Fibroblast of the aortic adventitia (primary cell): Measurements from ENCODE around the gene TMEM218. TPM values are rescaled to one million over a fixed set of nuclear protein-coding genes. Genes with fewer than 3 reads are reported as not detected.
A peak's percentile ranks its signal among the peaks of the same experiment; 100 is the strongest.

Source experiments
- DNase-seq: peaks from one replicate; pipeline ENCODE4 v3.0.0-alpha.2; 2010; ENCODE audit warnings: low read depth
- H3K4me3 ChIP-seq: 2 replicates; pipeline ENCODE4 v1.5.1; 2011; ENCODE audit warnings: low read depth, mild to moderate bottlenecking, control low read depth, low read length, moderate library complexity
- total RNA-seq: library from RNA; depleted of rRNA; stranded (reverse); fragments of >200 nt; gene quantifications from 2 replicates; pipeline ENCODE4 v1.2.3, GENCODE V29; 2012; ENCODE audit warnings: low replicate concordance
- TF ChIP-seq, protein P1 (sequence below): IDR thresholded peaks from 2 replicates; pipeline ENCODE4 v1.5.1; 2011; ENCODE audit warnings: mild to moderate bottlenecking, low read length, control low read depth, inconsistent platforms; ENCODE audit not compliant: insufficient read depth

Gene TMEM218
- total RNA-seq, 1 donor = 35.1 TPM

DNA sequence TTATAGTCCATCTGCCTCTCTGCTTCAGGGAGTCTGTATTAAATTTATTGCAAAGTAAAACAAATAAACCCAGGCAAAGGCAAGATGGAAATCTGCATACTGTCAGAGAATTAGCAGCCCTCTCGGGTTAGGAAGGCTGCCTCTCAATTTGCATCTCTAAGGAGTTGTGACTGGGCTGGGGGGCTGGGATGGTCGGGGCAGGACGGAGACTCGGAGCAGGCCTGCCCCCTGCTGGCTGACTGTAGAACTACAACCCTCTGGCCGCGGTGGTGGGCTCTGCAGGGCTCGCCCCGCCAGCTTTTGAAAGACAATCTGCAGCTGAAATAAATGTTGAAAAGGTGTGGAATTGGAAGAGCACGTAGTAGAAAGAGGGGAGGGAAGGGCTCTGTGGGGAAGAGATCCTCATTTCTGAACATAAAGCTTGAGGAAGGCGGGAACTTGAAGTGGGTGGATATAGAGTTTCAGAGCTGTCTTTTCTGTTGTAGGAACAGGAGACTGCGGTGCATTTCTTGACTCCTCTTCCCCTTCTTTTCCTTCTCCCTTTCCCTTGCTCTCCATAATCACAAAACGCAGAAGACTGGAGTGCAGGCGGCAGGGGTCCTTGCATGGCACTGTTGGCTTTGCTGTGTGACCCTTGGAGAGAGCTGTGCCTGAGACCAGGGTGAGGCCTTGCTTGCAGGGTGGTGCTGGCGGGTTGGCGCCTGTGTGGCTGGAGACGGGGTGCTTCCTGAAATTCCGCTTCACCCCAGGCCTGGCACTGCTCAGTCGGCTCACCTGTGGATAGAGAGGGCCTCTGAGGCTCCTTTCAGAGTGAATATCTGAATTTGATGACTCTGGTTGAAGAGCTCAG is 30.5 kb upstream of the TMEM218 start:
- TF ChIP-seq, protein P1, sequence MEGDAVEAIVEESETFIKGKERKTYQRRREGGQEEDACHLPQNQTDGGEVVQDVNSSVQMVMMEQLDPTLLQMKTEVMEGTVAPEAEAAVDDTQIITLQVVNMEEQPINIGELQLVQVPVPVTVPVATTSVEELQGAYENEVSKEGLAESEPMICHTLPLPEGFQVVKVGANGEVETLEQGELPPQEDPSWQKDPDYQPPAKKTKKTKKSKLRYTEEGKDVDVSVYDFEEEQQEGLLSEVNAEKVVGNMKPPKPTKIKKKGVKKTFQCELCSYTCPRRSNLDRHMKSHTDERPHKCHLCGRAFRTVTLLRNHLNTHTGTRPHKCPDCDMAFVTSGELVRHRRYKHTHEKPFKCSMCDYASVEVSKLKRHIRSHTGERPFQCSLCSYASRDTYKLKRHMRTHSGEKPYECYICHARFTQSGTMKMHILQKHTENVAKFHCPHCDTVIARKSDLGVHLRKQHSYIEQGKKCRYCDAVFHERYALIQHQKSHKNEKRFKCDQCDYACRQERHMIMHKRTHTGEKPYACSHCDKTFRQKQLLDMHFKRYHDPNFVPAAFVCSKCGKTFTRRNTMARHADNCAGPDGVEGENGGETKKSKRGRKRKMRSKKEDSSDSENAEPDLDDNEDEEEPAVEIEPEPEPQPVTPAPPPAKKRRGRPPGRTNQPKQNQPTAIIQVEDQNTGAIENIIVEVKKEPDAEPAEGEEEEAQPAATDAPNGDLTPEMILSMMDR = peak; percentile 93
- DNase-seq = peak; percentile 36
- H3K4me3 ChIP-seq = no peak overlapping the region

DNA sequence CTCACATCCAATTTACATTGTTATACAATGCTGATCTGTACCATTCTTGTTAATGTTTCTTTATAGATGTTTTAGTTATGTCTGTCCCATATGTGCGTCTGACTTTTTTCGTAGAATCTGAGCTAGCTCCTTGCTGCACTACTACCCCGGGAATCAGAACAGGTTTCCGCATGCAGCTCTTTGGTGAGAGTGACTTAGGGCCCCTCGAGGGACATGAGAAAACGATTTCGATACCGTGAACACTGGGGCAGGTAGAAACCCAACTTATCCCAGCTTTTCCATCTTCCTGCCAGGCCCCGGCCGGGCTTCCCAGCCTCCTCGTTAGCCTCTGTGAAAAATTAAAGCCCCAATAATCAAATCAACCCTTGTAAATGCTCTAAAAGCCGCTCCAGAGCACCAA is 29.8 kb upstream of the TMEM218 start:
- TF ChIP-seq, protein P1 = no peak
- DNase-seq = no peak
- H3K4me3 ChIP-seq = no peak overlapping the region

DNA sequence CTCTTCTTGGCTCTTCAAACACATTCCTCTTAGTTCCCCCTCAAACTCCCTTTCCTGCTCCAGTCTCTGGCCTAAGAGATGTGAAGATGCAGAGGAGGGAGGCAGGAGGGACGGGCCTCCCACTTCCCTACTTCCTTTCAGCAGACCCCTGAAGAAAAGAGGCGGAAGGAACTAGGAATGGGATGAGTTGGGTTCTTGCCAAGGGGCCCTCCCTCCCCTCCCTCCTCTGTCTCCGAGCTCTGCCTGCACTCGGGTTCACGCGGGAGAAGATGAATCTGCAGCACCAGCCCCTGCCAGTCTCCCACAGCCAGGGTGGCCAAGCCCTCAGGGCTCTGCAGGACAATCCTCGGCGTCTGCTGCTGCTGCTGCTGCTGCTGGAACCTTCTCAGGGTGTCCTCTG is 28.8 kb upstream of the TMEM218 start:
- TF ChIP-seq, protein P1 = no peak
- DNase-seq = no peak
- H3K4me3 ChIP-seq = no peak overlapping the region

DNA sequence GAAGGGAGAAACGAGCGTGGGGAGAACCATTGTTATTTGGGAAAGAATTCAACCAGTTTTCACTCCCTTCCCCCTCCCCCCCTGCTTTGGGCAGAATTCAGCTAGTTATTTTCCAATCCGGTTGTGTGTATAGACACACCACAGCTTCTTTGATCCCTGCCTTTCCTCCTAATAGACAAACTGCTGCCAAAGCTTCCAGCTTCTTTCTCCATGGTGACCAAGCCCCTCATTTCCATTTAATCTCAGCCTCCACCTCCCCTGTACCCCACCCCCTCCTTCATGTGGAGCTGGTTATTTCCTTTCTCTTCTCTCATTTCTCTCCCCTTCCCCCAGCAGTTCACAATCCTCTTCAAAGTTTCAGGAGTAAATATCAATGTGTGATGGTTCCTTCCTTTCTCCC is 28.4 kb upstream of the TMEM218 start:
- TF ChIP-seq, protein P1 = no peak
- DNase-seq = no peak
- H3K4me3 ChIP-seq = no peak overlapping the region

DNA sequence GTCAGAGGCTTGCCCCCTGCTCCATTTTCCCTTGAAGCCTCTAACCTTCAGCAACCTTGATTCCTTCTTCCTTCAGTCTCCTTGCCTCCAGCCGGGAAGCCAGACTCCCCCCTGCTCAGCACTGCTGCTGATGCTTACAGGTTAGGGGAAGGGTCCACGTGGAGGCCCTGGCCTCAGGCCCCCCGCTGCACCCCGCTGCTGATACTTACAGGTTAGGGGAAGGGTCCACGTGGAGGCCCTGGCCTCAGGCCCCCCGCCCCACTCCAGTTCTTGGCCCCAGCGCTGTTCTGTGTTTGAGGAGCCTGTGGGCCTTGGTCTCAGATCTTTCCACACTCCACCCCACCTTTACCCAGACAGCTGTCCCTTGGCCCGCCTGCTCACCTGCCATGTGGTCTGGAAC is 27.5 kb upstream of the TMEM218 start:
- DNase-seq = no peak
- no peak overlapping the region for H3K4me3 ChIP-seq
- TF ChIP-seq, protein P1 = no peak

DNA sequence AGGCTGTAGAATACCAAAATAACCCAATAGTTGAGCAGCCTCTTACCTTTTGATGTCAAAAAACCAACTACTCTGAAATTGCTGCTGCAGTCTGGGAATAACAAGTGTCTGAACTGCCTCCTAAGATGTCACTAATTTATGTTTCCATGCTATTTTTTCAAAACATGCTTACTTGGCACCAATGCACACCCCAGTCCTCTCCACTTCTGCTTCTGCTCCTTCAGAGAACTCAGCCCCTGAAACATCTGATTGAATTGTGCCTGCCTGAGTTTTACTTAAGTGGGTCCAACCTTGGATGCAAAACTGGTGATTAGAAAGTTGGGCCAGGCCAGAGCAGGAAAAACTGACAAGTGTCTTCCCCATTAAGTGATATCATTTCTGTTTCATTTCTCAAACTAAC is 24.6 kb upstream of the TMEM218 start:
- TF ChIP-seq, protein P1 = no peak
- H3K4me3 ChIP-seq = no peak overlapping the region
- DNase-seq = no peak
